Fibroblast of skin of abdomen (primary cell): ENCODE data around the gene TRIM4.
A peak's percentile ranks its signal among the peaks of the same experiment; 100 is the strongest.
"Not testable (repeated sequence)": the region's sequence is repeated elsewhere in the genome, so short reads cannot be mapped to it uniquely, and the experiment has no call there.

Experiments
- DNase-seq: peaks from one replicate; pipeline ENCODE4 v3.0.0-alpha.2; 2013

The TRIM4 gene

GRCh38 chr7:99920149-99920548, 819 bp upstream of the TRIM4 start:
- DNase-seq = no peak

GRCh38 chr7:99919814-99920112, 433 bp upstream of the TRIM4 start:
- no peak for DNase-seq

- no peak for DNase-seq
Measured at GRCh38 chr7:99910976-99911375, 8.4 kb downstream of the TRIM4 start.

- DNase-seq = no peak
Measured at GRCh38 chr7:99901581-99901980, 17.7 kb downstream of the TRIM4 start.

GRCh38 chr7:99899830-99900519, 19.4 kb downstream of the TRIM4 start:
- no peak for DNase-seq

- no peak for DNase-seq
Measured at GRCh38 chr7:99898836-99899235, 20.5 kb downstream of the TRIM4 start.

GRCh38 chr7:99898023-99898357, 21.3 kb downstream of the TRIM4 start:
- no peak for DNase-seq

GRCh38 chr7:99897322-99898022, 21.9 kb downstream of the TRIM4 start:
- no peak for DNase-seq

GRCh38 chr7:99894738-99895137, 24.6 kb downstream of the TRIM4 start:
- DNase-seq = no peak

GRCh38 chr7:99893280-99893679, 26.1 kb downstream of the TRIM4 start:
- no peak for DNase-seq

- not testable (repeated sequence) for DNase-seq
Measured at GRCh38 chr7:99890348-99890747, 29.0 kb downstream of the TRIM4 start.

- not testable (repeated sequence) for DNase-seq
Measured at GRCh38 chr7:99888366-99888765, 31.0 kb downstream of the TRIM4 start.

- DNase-seq = no peak
Measured at GRCh38 chr7:99881370-99881769, 38.0 kb downstream of the TRIM4 start.

GRCh38 chr7:99876933-99877332, 42.4 kb downstream of the TRIM4 start, which contains the start of gene OR2AE1:
TSS of gene OR2AE1 (minus strand) at chr7:99877033. CDS start at chr7:99877033, 0 bp downstream.
- no peak for DNase-seq

GRCh38 chr7:99876491-99876890, 42.8 kb downstream of the TRIM4 start:
- no peak for DNase-seq

- DNase-seq = no peak
Measured at GRCh38 chr7:99868246-99868645, 51.1 kb downstream of the TRIM4 start.

GRCh38 chr7:99867477-99867876, 51.9 kb downstream of the TRIM4 start:
- DNase-seq = not testable (repeated sequence)

GRCh38 chr7:99863847-99864440, 55.4 kb downstream of the TRIM4 start:
- no peak for DNase-seq

GRCh38 chr7:99860281-99861127, 58.8 kb downstream of the TRIM4 start:
- peak; percentile 8 for DNase-seq

GRCh38 chr7:99855236-99855635, 64.1 kb downstream of the TRIM4 start:
- DNase-seq = no peak

GRCh38 chr7:99848420-99849216, 70.7 kb downstream of the TRIM4 start:
- DNase-seq = no peak

- no peak for DNase-seq
Measured at GRCh38 chr7:99844328-99844727, 75.0 kb downstream of the TRIM4 start.
